Activated naive CD4-positive, alpha-beta T cell treated with anti-CD3 and anti-CD28 coated beads, Interleukin-2, amount 50 U/mL, for 24 hours (primary cell): ENCODE data around the gene SLC4A2.

ENCODE experiments used
- H3K27ac Mint-ChIP-seq: one replicate; pipeline ENCODE4 v1.8.0; 2021; ENCODE audit warnings: mild to moderate bottlenecking, mixed read lengths
- H3K27me3 Mint-ChIP-seq: one replicate; pipeline ENCODE4 v1.8.0; 2021; ENCODE audit warnings: mixed read lengths
- H3K36me3 Mint-ChIP-seq: one replicate; pipeline ENCODE4 v1.8.0; 2021; ENCODE audit warnings: mixed read lengths
- H3K4me1 Mint-ChIP-seq: one replicate; pipeline ENCODE4 v1.8.0; 2021; ENCODE audit warnings: mixed read lengths
- H3K4me3 Mint-ChIP-seq: one replicate; pipeline ENCODE4 v1.8.0; 2021; ENCODE audit warnings: mild to moderate bottlenecking, mixed read lengths
- H3K9me3 Mint-ChIP-seq: one replicate; pipeline ENCODE4 v1.8.0; 2021; ENCODE audit warnings: mixed read lengths

The SLC4A2 gene

GRCh38 chr7:151102991-151103390 is 43.6 kb downstream of the SLC4A2 start:
- H3K4me1 Mint-ChIP-seq, result no peaks in the 10 kb centered on the region
- H3K36me3 Mint-ChIP-seq, result no peaks in the 10 kb centered on the region
- no peaks in the 10 kb centered on the region for H3K9me3 Mint-ChIP-seq
- no peak overlapping the region for H3K4me3 Mint-ChIP-seq
- H3K27me3 Mint-ChIP-seq, result no peaks in the 10 kb centered on the region
- H3K27ac Mint-ChIP-seq, result no peak overlapping the region

DNA sequence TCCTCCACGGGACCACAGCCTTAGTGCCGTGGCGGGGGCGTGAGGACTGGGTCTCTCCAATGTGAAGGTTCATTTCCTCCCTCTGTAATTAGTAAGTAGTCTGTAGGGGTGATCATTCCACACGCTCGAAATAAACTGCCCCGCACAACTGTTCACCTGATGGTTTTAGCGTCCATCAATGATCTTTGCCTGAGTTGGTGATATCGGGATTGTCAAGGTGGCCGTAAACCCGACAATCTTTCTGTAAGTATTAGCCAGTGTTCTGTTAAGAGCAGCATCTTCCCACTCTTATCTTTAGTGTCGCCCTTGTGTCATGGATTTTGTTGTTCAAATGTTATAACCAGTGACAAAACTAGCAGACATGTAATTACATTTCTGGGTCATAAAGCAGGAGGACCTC is 44.6 kb downstream of the SLC4A2 start:
- no peaks in the 10 kb centered on the region for H3K4me1 Mint-ChIP-seq

DNA sequence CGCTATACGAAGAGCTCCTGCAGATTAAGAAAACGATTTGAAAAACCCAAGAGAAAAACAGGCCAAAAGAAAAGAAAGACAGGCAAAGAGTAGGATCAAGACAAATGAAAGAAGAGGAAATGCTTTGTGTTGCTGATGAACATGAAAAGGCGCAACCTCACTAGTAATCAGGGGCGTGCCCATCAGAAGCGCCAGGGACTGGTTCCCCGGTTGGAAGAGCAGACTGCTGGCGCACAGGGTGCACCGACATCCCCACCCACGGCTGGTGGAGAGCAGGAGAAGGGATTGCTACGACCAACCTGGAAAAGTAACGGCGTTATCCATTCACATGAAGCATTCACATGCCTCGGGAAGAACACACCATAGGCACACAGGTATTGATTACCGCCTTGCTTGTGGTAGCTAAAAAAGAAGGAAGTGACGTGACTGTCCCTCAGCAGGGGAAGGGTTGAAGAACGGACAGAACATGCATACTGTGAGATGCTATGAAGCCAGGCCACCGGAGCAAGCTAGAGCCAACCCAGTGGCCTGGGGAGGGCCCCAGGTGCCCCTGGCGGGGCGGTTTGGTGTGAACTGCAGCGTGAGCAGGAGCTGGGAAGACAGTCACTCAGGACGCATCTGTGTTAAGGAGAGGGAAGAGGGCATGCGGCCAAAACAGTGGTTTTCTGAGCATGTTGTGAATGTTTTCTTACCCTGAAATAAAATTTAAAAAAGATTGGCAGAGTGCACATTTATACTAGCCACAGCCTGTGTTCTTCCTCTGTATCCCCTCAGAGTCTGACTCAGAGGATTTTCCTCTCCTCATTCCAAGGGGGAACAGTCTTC is 45.2 kb downstream of the SLC4A2 start:
- no peaks in the 10 kb centered on the region for H3K36me3 Mint-ChIP-seq
- no peak overlapping the region for H3K4me3 Mint-ChIP-seq
- no peaks in the 10 kb centered on the region for H3K4me1 Mint-ChIP-seq
- H3K27me3 Mint-ChIP-seq, result no peaks in the 10 kb centered on the region
- H3K27ac Mint-ChIP-seq, result no peak overlapping the region
- no peaks in the 10 kb centered on the region for H3K9me3 Mint-ChIP-seq

More for the DNA sequence above, 44.6 kb downstream of the SLC4A2 start:
- H3K9me3 Mint-ChIP-seq, result no peaks in the 10 kb centered on the region
- no peaks in the 10 kb centered on the region for H3K36me3 Mint-ChIP-seq
- H3K4me3 Mint-ChIP-seq, result no peak overlapping the region
- H3K27me3 Mint-ChIP-seq, result no peaks in the 10 kb centered on the region
- H3K27ac Mint-ChIP-seq, result no peak overlapping the region

DNA sequence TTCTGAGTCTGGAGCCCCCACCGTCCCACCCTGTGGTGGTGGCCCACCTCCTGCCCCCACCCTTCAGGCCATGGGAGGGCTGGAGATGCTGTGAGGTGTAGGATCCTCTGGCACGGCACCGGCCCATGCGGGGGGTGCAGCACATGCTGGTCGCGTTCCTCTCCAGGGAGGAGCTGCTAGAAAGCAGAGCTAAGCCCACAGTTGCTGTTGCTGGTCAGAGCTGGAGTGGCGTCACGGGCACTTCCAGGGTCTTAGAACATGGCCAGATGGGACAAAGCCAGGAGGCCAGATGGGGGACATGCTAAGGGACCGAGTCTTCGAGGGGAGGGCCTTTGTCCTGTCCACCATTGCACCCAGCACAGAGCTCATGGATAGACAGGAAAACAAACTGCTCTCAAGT is 48.5 kb downstream of the SLC4A2 start:
- no peaks in the 10 kb centered on the region for H3K9me3 Mint-ChIP-seq
- no peak overlapping the region for H3K27ac Mint-ChIP-seq
- peaks cover under 1% of the 10 kb centered on the region for H3K27me3 Mint-ChIP-seq
- H3K4me1 Mint-ChIP-seq, result no peaks in the 10 kb centered on the region
- H3K4me3 Mint-ChIP-seq, result no peak overlapping the region
- H3K36me3 Mint-ChIP-seq, result no peaks in the 10 kb centered on the region

DNA sequence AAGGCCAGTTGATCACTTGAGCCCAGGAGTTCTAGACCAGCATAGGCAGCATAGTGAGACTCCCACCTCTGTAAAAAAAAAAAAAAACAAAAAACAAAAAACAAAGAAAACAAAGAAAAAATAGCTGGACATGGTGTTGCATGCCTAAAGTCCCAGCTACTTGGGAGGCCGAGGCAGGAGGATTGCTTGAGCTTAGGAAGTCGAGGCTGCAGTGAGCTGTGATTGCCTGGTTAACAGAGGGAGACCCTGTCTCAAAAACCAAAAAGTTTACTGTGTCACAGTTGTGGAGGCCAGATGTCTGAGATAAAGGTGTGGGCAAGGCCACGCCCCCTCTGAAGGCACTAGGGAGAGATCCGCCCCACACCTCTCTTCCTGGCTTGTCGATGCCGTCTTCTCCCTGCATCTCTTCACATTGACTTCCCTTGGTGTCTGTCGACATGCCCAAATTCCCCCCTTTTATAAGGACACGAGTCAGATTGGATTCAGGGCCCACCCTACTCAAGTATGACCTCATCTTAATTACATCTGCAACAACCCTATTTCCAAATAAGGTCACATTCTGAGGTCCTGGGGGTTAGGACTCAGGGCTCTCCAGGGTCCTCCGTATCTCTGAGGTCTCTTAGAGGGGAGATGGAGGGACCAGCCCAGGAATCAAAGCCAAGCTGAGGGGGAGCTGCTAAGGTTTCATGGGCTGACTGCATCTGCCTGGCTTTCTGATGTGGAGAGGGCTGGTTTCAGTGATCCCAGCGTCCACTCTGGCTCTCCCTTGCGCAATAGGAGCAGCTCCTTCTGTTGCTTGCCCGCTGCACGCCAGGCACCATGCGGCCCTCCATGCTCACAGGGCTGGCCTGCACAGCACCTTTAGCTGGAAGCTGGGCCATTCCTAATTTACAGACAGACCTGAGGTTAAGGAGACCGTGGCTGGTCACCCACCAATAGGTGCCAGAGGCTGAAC is 50.0 kb downstream of the SLC4A2 start:
- no peak overlapping the region for H3K4me3 Mint-ChIP-seq
- peaks cover 3% of the 10 kb centered on the region for H3K27me3 Mint-ChIP-seq
- no peaks in the 10 kb centered on the region for H3K36me3 Mint-ChIP-seq
- H3K27ac Mint-ChIP-seq, result no peak overlapping the region
- no peaks in the 10 kb centered on the region for H3K9me3 Mint-ChIP-seq
- H3K4me1 Mint-ChIP-seq, result no peaks in the 10 kb centered on the region

DNA sequence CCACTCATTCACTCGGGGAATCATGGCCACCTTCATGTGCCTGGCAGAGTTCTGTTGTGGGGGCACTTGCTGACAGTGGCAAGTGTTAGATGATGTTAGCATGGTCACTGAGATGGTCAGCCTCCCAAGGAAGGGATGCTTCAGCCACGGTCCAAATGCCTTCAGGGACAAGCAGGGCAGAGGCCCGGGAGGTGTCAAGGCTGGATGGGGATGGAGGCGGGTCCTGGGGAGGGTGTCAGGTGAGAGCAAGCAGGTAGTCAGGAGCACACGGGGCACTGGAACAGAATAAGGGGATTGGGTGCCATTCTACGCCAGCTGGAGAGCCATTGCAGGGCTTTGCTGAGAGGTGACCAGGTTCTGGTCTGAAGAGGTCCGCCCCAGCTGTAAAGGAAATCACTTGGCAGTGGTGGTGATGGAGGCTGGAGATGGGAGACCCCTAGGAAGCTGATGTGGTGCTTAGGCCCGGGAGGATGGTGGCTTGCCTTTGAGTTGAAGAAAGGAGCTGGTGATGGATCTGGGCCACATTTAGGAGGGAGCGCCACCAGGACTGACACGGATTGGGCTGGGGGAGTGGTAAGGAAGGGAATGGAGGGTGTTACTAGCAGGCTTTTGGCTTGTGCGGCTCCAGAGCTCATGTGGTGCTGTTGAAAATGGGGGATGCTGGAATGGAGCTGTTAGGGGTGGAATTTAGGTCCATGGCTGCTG is 51.0 kb downstream of the SLC4A2 start:
- H3K4me3 Mint-ChIP-seq, result no peak overlapping the region
- no peaks in the 10 kb centered on the region for H3K36me3 Mint-ChIP-seq
- peaks cover 3% of the 10 kb centered on the region for H3K27me3 Mint-ChIP-seq
- no peaks in the 10 kb centered on the region for H3K9me3 Mint-ChIP-seq
- H3K27ac Mint-ChIP-seq, result no peak overlapping the region
- H3K4me1 Mint-ChIP-seq, result no peaks in the 10 kb centered on the region

GRCh38 chr7:151110941-151111645 is 51.7 kb downstream of the SLC4A2 start:
- H3K36me3 Mint-ChIP-seq, result no peaks in the 10 kb centered on the region

GRCh38 chr7:151113344-151114150 is 54.2 kb downstream of the SLC4A2 start:
- no peaks in the 10 kb centered on the region for H3K36me3 Mint-ChIP-seq
- H3K4me1 Mint-ChIP-seq, result no peaks in the 10 kb centered on the region
- peaks cover 3% of the 10 kb centered on the region for H3K27me3 Mint-ChIP-seq
- H3K4me3 Mint-ChIP-seq, result peak overlapping the region; percentile 36
- no peak overlapping the region for H3K27ac Mint-ChIP-seq
- H3K9me3 Mint-ChIP-seq, result no peaks in the 10 kb centered on the region

More at GRCh38 chr7:151110941-151111645, 51.7 kb downstream of the SLC4A2 start:
- H3K4me3 Mint-ChIP-seq, result no peak overlapping the region
- H3K9me3 Mint-ChIP-seq, result no peaks in the 10 kb centered on the region
- no peak overlapping the region for H3K27ac Mint-ChIP-seq
- H3K4me1 Mint-ChIP-seq, result no peaks in the 10 kb centered on the region
- H3K27me3 Mint-ChIP-seq, result peaks cover 3% of the 10 kb centered on the region

GRCh38 chr7:151114151-151115090 is 55.0 kb downstream of the SLC4A2 start:
- Mint-ChIP-seq H3K4me3 (peak overlapping the region; percentile 36), H3K27me3 (peaks cover 3% of the 10 kb centered on the region), H3K27ac (no peak overlapping the region), H3K36me3 (peaks cover 4% of the 10 kb centered on the region), H3K4me1 (no peaks in the 10 kb centered on the region), H3K9me3 (no peaks in the 10 kb centered on the region)

- H3K27ac Mint-ChIP-seq, result no peak overlapping the region
- no peaks in the 10 kb centered on the region for H3K9me3 Mint-ChIP-seq
- peaks cover 3% of the 10 kb centered on the region for H3K27me3 Mint-ChIP-seq
- peaks cover 4% of the 10 kb centered on the region for H3K36me3 Mint-ChIP-seq
- H3K4me1 Mint-ChIP-seq, result no peaks in the 10 kb centered on the region
- H3K4me3 Mint-ChIP-seq, result peak overlapping the region; percentile 53
Observed at GRCh38 chr7:151115121-151115835, 55.9 kb downstream of the SLC4A2 start.

DNA sequence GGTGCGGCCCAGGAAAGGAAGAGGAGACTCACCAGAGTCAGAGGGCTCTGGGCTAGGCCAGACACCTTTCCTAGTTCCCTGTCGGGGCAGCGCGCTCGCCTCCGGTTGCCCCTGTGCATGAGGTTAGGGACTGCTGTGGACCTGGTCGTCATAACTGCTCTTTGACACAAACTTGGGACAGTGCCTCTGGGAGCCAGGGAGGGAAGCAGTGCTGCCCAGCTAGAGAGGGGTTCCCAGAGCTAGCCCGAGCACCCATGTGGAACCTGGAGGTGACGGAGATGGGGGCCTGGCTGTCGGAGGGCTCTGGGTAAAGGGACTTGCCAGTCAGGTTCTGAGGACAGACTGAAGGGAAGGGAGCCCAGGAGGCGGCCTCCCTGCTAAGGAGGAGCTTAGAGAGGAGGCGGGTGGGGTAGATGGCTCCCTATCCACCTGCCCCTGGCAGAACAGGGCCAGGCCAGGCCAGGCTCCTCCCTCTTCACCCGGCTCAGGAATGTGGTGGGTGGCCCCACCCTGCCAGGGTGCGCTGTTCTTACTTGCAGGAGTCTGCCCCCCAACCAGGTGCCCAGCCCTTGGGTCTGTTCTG is 56.5 kb downstream of the SLC4A2 start:
- Mint-ChIP-seq H3K27ac (no peak overlapping the region), H3K4me3 (peak overlapping the region; percentile 53), H3K4me1 (no peaks in the 10 kb centered on the region), H3K9me3 (no peaks in the 10 kb centered on the region), H3K36me3 (peaks cover 4% of the 10 kb centered on the region), H3K27me3 (peaks cover 3% of the 10 kb centered on the region)

DNA sequence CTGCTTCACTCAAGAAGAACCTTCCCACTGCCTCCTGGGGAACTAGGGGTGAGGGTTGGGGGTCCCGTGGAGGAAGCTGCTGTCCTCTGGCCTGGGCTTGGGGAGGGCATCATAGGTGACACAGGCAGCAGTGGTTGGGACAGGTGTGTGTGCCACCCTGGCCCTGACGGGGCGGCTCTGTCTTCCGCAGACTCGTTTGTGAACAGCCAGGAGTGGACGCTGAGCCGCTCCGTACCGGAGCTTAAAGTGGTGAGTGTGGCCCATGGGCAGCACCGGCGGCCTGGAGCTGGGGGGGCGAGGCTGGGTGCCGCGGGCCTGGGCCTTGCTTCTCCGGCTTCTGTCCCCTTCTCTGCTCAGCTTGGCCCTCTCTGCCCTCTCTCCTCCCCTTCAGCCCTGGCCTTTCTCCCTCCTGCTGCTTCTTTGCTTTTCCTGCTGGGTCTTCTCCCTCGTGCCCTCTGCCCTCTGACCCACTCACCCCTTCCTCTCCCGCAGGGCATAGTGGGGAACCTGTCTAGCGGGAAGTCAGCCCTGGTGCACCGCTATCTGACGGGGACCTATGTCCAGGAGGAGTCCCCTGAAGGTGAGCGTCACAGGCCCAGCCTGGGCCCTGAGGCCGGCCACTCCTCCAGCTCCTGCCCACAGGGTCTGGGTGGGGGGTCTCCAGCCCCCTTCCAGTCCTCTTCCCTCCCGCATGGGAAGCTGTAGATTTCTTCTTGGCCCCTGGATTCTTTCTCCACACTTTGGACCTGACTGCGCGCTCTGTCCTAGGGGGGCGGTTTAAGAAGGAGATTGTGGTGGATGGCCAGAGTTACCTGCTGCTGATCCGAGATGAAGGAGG is 57.4 kb downstream of the SLC4A2 start:
- Mint-ChIP-seq H3K4me1 (no peaks in the 10 kb centered on the region), H3K4me3 (peak overlapping the region; percentile 26), H3K36me3 (peaks cover 6% of the 10 kb centered on the region), H3K27ac (no peak overlapping the region), H3K27me3 (peaks cover 3% of the 10 kb centered on the region), H3K9me3 (no peaks in the 10 kb centered on the region)
